ENCODE results near the gene ARHGEF28.

The ARHGEF28 gene

GRCh38 chr5:73983644-73984043 lies 357.6 kb downstream of the ARHGEF28 start:
- no peak for DNase-seq

GRCh38 chr5:73985145-73985544 lies 359.1 kb downstream of the ARHGEF28 start:
- no peak for DNase-seq

- DNase-seq: no peak
These were observed 360.7 kb downstream of the ARHGEF28 start for GRCh38 chr5:73986729-73987128.

GRCh38 chr5:73987915-73988314 lies 361.9 kb downstream of the ARHGEF28 start:
- DNase-seq: no peak

GRCh38 chr5:73989956-73990355 lies 364.0 kb downstream of the ARHGEF28 start:
- no peak for DNase-seq
